GM04504 (cell line): ENCODE results near the gene RPP14.

Experiments used
- DNase-seq: peaks from one replicate; pipeline ENCODE4 v3.0.0-alpha.2; 2012; ENCODE audit warnings: low read depth

Gene RPP14

GRCh38 chr3:58291671-58292338, 14.2 kb upstream of the RPP14 start:
- no peak for DNase-seq

GRCh38 chr3:58292866-58293265, 13.2 kb upstream of the RPP14 start:
- no peak for DNase-seq

- no peak for DNase-seq
Measured at GRCh38 chr3:58293516-58293915, 12.5 kb upstream of the RPP14 start.

- no peak for DNase-seq
Measured at GRCh38 chr3:58296269-58296668, 9.8 kb upstream of the RPP14 start.

- DNase-seq = no peak
Measured at GRCh38 chr3:58296843-58297242, 9.2 kb upstream of the RPP14 start.

GRCh38 chr3:58298190-58298589, 7.9 kb upstream of the RPP14 start:
- DNase-seq = no peak

GRCh38 chr3:58299075-58299474, 7.0 kb upstream of the RPP14 start:
- no peak for DNase-seq

- DNase-seq = peak; percentile 14
Measured at GRCh38 chr3:58299839-58300516, 6.1 kb upstream of the RPP14 start.

GRCh38 chr3:58307639-58308215, 1.7 kb downstream of the RPP14 start:
- DNase-seq = peak; percentile 28

- DNase-seq = no peak
Measured at GRCh38 chr3:58308728-58309127, 2.7 kb downstream of the RPP14 start.

- DNase-seq = no peak
Measured at GRCh38 chr3:58317811-58318210, 11.8 kb downstream of the RPP14 start.

GRCh38 chr3:58321791-58322190, 15.7 kb downstream of the RPP14 start:
- DNase-seq = no peak

- no peak for DNase-seq
Measured at GRCh38 chr3:58322793-58323192, 16.7 kb downstream of the RPP14 start.

- no peak for DNase-seq
Measured at GRCh38 chr3:58323529-58324390, 17.7 kb downstream of the RPP14 start.

GRCh38 chr3:58324391-58325390, 18.6 kb downstream of the RPP14 start:
- DNase-seq = no peak

GRCh38 chr3:58325525-58325992, 19.5 kb downstream of the RPP14 start:
- no peak for DNase-seq

GRCh38 chr3:58326267-58326900, 20.3 kb downstream of the RPP14 start:
- no peak for DNase-seq

GRCh38 chr3:58329150-58329921, 23.3 kb downstream of the RPP14 start:
- DNase-seq = no peak

- no peak for DNase-seq
Measured at GRCh38 chr3:58329922-58330413, 23.9 kb downstream of the RPP14 start.
